HEK293 (cell line): ENCODE results near the gene S1PR2.

Source experiments
- CTCF ChIA-PET: fragments of 350-600 bp; formaldehyde crosslinking; extraction: SDS; loops from one replicate; lab custom pipeline; 2021; ENCODE audit warnings: antibody characterized with exemption; lab: Yijun Ruan, JAX
- POLR2A ChIA-PET: fragments of 300-600 bp; formaldehyde crosslinking; extraction: SDS; loops from one replicate; lab custom pipeline; 2020; ENCODE audit warnings: antibody characterized with exemption, inconsistent platforms; lab: Yijun Ruan, JAX
- H3K27ac ChIP-seq: fragments of 200-500 bp; sonication (Bioruptor generic); 2 replicates; pipeline ENCODE4 v1.5.1; 2014; ENCODE audit warnings: low read depth, low read length, control low read depth, inconsistent platforms; ENCODE audit errors: extremely low read depth
- H3K36me3 ChIP-seq, 2 experiments: fragments of 200-500 bp in 1 of 2; sonication (Bioruptor generic) in 1 of 2; 1 replicate in 1 of 2; 2 replicates in 1 of 2; pipeline ENCODE4 v1.5.1; 2014 to 2017; ENCODE audit warnings: inconsistent platforms in 2 of 2, low read length in 2 of 2; ENCODE audit not compliant: control insufficient read depth in 2 of 2, insufficient read depth in 1 of 2
- H3K4me1 ChIP-seq: fragments of 200-500 bp; sonication (Bioruptor generic); 2 replicates; pipeline ENCODE4 v1.5.1; 2014; ENCODE audit warnings: mild to moderate bottlenecking, low read length, inconsistent platforms; ENCODE audit not compliant: control insufficient read depth, insufficient read depth
- H3K4me3 ChIP-seq: 2 replicates; pipeline ENCODE4 v1.5.1; 2011; ENCODE audit warnings: low read depth, mild to moderate bottlenecking, control low read depth, low read length, moderate library complexity
- H3K9me3 ChIP-seq: fragments of 200-500 bp; sonication (Bioruptor generic); 2 replicates; pipeline ENCODE4 v1.5.1; 2014; ENCODE audit warnings: low read depth, low read length, inconsistent platforms; ENCODE audit not compliant: control insufficient read depth, insufficient read depth
- HOXA7 ChIP-seq: sonication (generic); formaldehyde crosslinking; IDR thresholded peaks from 2 replicates; pipeline ENCODE4 v1.8.1; 2022; ENCODE audit warnings: missing genetic modification reagents, borderline replicate concordance
- KLF9 ChIP-seq: fragments of 450-650 bp; formaldehyde crosslinking; IDR thresholded peaks from 2 replicates; pipeline ENCODE4 v1.5.1; 2016; ENCODE audit warnings: missing biosample characterization, missing genetic modification characterization, low read depth
- MYNN ChIP-seq: fragments of 450-650 bp; formaldehyde crosslinking; IDR thresholded peaks from 2 replicates; pipeline ENCODE4 v1.5.1; 2016; ENCODE audit warnings: missing biosample characterization, missing genetic modification characterization, borderline replicate concordance
- ZNF341 ChIP-seq: fragments of 450-650 bp; formaldehyde crosslinking; IDR thresholded peaks from 2 replicates; pipeline ENCODE4; 2016; ENCODE audit warnings: low read depth, missing biosample characterization, missing genetic modification characterization
- ZNF350 ChIP-seq: fragments of 450-650 bp; formaldehyde crosslinking; IDR thresholded peaks from 2 replicates; pipeline ENCODE4 v1.5.0; 2017; ENCODE audit warnings: missing biosample characterization, mild to moderate bottlenecking, missing genetic modification characterization
- ZNF416 ChIP-seq: fragments of 450-650 bp; formaldehyde crosslinking; IDR thresholded peaks from 2 replicates; pipeline ENCODE4 v1.5.1; 2016; ENCODE audit warnings: missing biosample characterization, missing genetic modification characterization
- ZNF701 ChIP-seq: fragments of 450-650 bp; formaldehyde crosslinking; IDR thresholded peaks from 2 replicates; pipeline ENCODE4 v1.5.1; 2016; ENCODE audit warnings: missing biosample characterization, missing genetic modification characterization
- TF ChIP-seq, protein P1 (sequence below): fragments of 450-650 bp; formaldehyde crosslinking; IDR thresholded peaks from 2 replicates; pipeline ENCODE4 v1.5.1; 2016; ENCODE audit warnings: missing biosample characterization, missing genetic modification characterization
- TF ChIP-seq, protein P2 (sequence below): fragments of 450-650 bp; formaldehyde crosslinking; IDR thresholded peaks from 2 replicates; pipeline ENCODE4 v1.5.1; 2016; ENCODE audit warnings: missing biosample characterization, missing genetic modification characterization
- TF ChIP-seq, protein P3 (sequence below): fragments of 450-650 bp; IDR thresholded peaks from 2 replicates; pipeline ENCODE4 v1.5.1; 2018; ENCODE audit warnings: missing biosample characterization, missing genetic modification characterization
- TF ChIP-seq, protein P4 (sequence below): fragments of 450-650 bp; formaldehyde crosslinking; IDR thresholded peaks from 2 replicates; pipeline ENCODE4 v1.5.1; 2016; ENCODE audit warnings: missing biosample characterization, missing genetic modification characterization, borderline replicate concordance
- TF ChIP-seq, protein P5 (sequence below): fragments of 450-650 bp; formaldehyde crosslinking; IDR thresholded peaks from 2 replicates; pipeline ENCODE4 v1.5.1; 2016; ENCODE audit warnings: missing biosample characterization, missing genetic modification characterization
- TF ChIP-seq, protein P6 (sequence below): fragments of 450-650 bp; formaldehyde crosslinking; IDR thresholded peaks from 2 replicates; pipeline ENCODE4 v1.5.1; 2016; ENCODE audit warnings: missing biosample characterization, missing genetic modification characterization, low read depth
- TF ChIP-seq, protein P7 (sequence below): fragments of 450-650 bp; formaldehyde crosslinking; IDR thresholded peaks from 2 replicates; pipeline ENCODE4 v1.5.1; 2017; ENCODE audit warnings: missing biosample characterization, missing genetic modification characterization

S1PR2 gene

DNA sequence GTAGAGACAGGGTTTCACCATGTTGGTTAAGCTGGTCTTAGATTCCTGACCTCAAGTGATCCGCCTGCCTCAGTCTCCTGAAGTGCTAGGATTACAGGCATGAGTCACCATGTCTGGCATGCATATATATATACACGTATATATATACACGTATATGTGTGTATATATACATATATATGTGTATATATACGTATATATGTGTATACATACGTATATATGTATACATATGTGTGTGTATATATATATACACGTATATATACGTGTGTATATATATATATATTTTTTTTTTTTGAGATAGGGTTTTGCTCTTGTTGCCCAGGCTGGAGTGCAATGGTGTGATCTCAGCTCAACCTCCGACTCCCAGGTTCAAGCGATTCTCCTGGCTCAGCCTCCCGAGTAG, 48.3 kb downstream of the S1PR2 start:
- H3K9me3 ChIP-seq: no peaks in the 10 kb centered on the region
- H3K27ac ChIP-seq: no peak overlapping the region
- no peak for TF ChIP-seq ZNF416
- TF ChIP-seq, protein P1, sequence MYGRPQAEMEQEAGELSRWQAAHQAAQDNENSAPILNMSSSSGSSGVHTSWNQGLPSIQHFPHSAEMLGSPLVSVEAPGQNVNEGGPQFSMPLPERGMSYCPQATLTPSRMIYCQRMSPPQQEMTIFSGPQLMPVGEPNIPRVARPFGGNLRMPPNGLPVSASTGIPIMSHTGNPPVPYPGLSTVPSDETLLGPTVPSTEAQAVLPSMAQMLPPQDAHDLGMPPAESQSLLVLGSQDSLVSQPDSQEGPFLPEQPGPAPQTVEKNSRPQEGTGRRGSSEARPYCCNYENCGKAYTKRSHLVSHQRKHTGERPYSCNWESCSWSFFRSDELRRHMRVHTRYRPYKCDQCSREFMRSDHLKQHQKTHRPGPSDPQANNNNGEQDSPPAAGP (tag by site-specific recombination): no peak
- no peak for TF ChIP-seq MYNN (tag by site-specific recombination)
- TF ChIP-seq, protein P2, sequence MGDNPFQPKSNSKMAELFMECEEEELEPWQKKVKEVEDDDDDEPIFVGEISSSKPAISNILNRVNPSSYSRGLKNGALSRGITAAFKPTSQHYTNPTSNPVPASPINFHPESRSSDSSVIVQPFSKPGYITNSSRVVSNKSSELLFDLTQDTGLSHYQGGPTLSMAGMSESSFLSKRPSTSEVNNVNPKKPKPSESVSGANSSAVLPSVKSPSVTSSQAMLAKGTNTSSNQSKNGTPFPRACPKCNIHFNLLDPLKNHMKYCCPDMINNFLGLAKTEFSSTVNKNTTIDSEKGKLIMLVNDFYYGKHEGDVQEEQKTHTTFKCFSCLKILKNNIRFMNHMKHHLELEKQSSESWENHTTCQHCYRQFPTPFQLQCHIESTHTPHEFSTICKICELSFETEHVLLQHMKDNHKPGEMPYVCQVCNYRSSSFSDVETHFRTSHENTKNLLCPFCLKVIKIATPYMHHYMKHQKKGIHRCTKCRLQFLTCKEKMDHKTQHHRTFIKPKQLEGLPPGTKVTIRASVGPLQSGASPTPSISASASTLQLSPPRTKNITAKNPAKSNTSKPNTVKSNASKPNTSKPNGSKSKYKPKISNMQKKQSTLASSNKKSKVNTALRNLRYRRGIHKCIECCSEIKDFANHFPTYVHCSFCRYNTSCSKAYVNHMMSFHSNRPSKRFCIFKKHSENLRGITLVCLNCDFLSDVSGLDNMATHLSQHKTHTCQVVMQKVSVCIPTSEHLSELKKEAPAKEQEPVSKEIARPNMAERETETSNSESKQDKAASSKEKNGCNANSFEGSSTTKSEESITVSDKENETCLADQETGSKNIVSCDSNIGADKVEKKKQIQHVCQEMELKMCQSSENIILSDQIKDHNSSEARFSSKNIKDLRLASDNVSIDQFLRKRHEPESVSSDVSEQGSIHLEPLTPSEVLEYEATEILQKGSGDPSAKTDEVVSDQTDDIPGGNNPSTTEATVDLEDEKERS: no peak
- no peak for TF ChIP-seq ZNF701
- TF ChIP-seq, protein P3, sequence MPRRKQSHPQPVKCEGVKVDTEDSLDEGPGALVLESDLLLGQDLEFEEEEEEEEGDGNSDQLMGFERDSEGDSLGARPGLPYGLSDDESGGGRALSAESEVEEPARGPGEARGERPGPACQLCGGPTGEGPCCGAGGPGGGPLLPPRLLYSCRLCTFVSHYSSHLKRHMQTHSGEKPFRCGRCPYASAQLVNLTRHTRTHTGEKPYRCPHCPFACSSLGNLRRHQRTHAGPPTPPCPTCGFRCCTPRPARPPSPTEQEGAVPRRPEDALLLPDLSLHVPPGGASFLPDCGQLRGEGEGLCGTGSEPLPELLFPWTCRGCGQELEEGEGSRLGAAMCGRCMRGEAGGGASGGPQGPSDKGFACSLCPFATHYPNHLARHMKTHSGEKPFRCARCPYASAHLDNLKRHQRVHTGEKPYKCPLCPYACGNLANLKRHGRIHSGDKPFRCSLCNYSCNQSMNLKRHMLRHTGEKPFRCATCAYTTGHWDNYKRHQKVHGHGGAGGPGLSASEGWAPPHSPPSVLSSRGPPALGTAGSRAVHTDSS (tag by site-specific recombination): no peak
- TF ChIP-seq, protein P4, sequence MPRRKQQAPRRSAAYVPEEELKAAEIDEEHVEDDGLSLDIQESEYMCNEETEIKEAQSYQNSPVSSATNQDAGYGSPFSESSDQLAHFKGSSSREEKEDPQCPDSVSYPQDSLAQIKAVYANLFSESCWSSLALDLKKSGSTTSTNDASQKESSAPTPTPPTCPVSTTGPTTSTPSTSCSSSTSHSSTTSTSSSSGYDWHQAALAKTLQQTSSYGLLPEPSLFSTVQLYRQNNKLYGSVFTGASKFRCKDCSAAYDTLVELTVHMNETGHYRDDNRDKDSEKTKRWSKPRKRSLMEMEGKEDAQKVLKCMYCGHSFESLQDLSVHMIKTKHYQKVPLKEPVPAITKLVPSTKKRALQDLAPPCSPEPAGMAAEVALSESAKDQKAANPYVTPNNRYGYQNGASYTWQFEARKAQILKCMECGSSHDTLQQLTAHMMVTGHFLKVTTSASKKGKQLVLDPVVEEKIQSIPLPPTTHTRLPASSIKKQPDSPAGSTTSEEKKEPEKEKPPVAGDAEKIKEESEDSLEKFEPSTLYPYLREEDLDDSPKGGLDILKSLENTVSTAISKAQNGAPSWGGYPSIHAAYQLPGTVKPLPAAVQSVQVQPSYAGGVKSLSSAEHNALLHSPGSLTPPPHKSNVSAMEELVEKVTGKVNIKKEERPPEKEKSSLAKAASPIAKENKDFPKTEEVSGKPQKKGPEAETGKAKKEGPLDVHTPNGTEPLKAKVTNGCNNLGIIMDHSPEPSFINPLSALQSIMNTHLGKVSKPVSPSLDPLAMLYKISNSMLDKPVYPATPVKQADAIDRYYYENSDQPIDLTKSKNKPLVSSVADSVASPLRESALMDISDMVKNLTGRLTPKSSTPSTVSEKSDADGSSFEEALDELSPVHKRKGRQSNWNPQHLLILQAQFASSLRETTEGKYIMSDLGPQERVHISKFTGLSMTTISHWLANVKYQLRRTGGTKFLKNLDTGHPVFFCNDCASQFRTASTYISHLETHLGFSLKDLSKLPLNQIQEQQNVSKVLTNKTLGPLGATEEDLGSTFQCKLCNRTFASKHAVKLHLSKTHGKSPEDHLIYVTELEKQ (tag by site-specific recombination): no peak
- no peak for TF ChIP-seq KLF9
- TF ChIP-seq, protein P5, sequence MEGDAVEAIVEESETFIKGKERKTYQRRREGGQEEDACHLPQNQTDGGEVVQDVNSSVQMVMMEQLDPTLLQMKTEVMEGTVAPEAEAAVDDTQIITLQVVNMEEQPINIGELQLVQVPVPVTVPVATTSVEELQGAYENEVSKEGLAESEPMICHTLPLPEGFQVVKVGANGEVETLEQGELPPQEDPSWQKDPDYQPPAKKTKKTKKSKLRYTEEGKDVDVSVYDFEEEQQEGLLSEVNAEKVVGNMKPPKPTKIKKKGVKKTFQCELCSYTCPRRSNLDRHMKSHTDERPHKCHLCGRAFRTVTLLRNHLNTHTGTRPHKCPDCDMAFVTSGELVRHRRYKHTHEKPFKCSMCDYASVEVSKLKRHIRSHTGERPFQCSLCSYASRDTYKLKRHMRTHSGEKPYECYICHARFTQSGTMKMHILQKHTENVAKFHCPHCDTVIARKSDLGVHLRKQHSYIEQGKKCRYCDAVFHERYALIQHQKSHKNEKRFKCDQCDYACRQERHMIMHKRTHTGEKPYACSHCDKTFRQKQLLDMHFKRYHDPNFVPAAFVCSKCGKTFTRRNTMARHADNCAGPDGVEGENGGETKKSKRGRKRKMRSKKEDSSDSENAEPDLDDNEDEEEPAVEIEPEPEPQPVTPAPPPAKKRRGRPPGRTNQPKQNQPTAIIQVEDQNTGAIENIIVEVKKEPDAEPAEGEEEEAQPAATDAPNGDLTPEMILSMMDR: no peak
- no peak for TF ChIP-seq ZNF341 (tag by site-specific recombination)
- TF ChIP-seq, protein P6, sequence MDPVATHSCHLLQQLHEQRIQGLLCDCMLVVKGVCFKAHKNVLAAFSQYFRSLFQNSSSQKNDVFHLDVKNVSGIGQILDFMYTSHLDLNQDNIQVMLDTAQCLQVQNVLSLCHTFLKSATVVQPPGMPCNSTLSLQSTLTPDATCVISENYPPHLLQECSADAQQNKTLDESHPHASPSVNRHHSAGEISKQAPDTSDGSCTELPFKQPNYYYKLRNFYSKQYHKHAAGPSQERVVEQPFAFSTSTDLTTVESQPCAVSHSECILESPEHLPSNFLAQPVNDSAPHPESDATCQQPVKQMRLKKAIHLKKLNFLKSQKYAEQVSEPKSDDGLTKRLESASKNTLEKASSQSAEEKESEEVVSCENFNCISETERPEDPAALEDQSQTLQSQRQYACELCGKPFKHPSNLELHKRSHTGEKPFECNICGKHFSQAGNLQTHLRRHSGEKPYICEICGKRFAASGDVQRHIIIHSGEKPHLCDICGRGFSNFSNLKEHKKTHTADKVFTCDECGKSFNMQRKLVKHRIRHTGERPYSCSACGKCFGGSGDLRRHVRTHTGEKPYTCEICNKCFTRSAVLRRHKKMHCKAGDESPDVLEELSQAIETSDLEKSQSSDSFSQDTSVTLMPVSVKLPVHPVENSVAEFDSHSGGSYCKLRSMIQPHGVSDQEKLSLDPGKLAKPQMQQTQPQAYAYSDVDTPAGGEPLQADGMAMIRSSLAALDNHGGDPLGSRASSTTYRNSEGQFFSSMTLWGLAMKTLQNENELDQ (tag by site-specific recombination): no peak
- TF ChIP-seq ZNF350 (tag by site-specific recombination): no peak
- TF ChIP-seq, protein P7, sequence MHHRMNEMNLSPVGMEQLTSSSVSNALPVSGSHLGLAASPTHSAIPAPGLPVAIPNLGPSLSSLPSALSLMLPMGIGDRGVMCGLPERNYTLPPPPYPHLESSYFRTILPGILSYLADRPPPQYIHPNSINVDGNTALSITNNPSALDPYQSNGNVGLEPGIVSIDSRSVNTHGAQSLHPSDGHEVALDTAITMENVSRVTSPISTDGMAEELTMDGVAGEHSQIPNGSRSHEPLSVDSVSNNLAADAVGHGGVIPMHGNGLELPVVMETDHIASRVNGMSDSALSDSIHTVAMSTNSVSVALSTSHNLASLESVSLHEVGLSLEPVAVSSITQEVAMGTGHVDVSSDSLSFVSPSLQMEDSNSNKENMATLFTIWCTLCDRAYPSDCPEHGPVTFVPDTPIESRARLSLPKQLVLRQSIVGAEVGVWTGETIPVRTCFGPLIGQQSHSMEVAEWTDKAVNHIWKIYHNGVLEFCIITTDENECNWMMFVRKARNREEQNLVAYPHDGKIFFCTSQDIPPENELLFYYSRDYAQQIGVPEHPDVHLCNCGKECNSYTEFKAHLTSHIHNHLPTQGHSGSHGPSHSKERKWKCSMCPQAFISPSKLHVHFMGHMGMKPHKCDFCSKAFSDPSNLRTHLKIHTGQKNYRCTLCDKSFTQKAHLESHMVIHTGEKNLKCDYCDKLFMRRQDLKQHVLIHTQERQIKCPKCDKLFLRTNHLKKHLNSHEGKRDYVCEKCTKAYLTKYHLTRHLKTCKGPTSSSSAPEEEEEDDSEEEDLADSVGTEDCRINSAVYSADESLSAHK (tag by site-specific recombination): no peak
- no peak for TF ChIP-seq HOXA7 (CRISPR knock-in tag)
- H3K4me1 ChIP-seq: no peaks in the 10 kb centered on the region
- H3K4me3 ChIP-seq: no peak overlapping the region
- peaks cover 57 to 76% of the 10 kb centered on the region in 2 experiments for H3K36me3 ChIP-seq
- ChIA-PET CTCF (interaction anchor here (1.4 kb wide), 1 partner anchor 12 kb away, joined by 5 read pairs; the partner anchor contains the start of gene DNMT1), POLR2A (interaction anchor here (1.0 kb wide), 1 partner anchor 12 kb away, joined by 4 read pairs; the partner anchor contains the start of gene DNMT1)
